Liver (tissue), 9 donors: ENCODE data around the gene RPL10A. TPM values are rescaled to one million over a fixed set of nuclear protein-coding genes. Genes with fewer than 3 reads are reported as not detected.
"Not testable (repeated sequence)": the region's sequence is repeated elsewhere in the genome, so short reads cannot be mapped to it uniquely, and the experiment has no call there.

Experiments used
- DNase-seq: peaks from one replicate; pipeline ENCODE4 v3.0.0-alpha.2; 2017; ENCODE audit warnings: low spot score
- H3K27ac ChIP-seq, 2 donors: one replicate each; pipeline ENCODE4 v1.7.0; 2013; ENCODE audit warnings: inconsistent platforms in 2 of 2, low read length in 2 of 2, control low read depth in 1 of 2, low read depth in 1 of 2, mild to moderate bottlenecking in 1 of 2
- H3K27me3 ChIP-seq, 4 donors: one replicate each; pipeline versions ENCODE4 v1.6.1 to v1.7.0; 2013; ENCODE audit warnings: low read length in 3 of 4, inconsistent platforms in 1 of 4, mild to moderate bottlenecking in 1 of 4, moderate library complexity in 1 of 4; ENCODE audit not compliant: control insufficient read depth in 4 of 4, insufficient read depth in 4 of 4
- H3K36me3 ChIP-seq, 4 donors: one replicate each; pipeline versions ENCODE4 v1.6.1 to v1.7.0; 2013; ENCODE audit warnings: low read length in 3 of 4, mild to moderate bottlenecking in 3 of 4, low read depth in 1 of 4, moderate library complexity in 1 of 4; ENCODE audit not compliant: control insufficient read depth in 4 of 4, insufficient read depth in 3 of 4
- H3K4me1 ChIP-seq, 4 donors: one replicate each; pipeline versions ENCODE4 v1.6.1 to v1.7.0; 2013; ENCODE audit warnings: low read length in 3 of 4, mild to moderate bottlenecking in 3 of 4, moderate library complexity in 1 of 4; ENCODE audit not compliant: control insufficient read depth in 4 of 4, insufficient read depth in 4 of 4
- H3K4me3 ChIP-seq, 3 donors: one replicate each; pipeline versions ENCODE4 v1.6.1 to v1.7.0; 2013; ENCODE audit warnings: low read length in 3 of 3, control low read depth in 1 of 3, low read depth in 1 of 3, mild to moderate bottlenecking in 1 of 3
- H3K9ac ChIP-seq, 2 donors: one replicate each; pipeline ENCODE4 v1.7.0; 2013; ENCODE audit warnings: low read length in 2 of 2, mild to moderate bottlenecking in 2 of 2, moderate library complexity in 2 of 2, control low read depth in 1 of 2, low read depth in 1 of 2
- H3K9me3 ChIP-seq, 4 donors: one replicate each; pipeline versions ENCODE4 v1.6.1 to v1.7.0; 2013; ENCODE audit warnings: low read length in 3 of 4; ENCODE audit not compliant: control insufficient read depth in 4 of 4
- EGR1 ChIP-seq, 2 donors: IDR thresholded peaks; 2 replicates each; pipeline ENCODE4 v1.6.1; 2016 to 2018; ENCODE audit warnings: antibody characterized with exemption in 2 of 2, low read depth in 2 of 2
- FOXA1 ChIP-seq: IDR thresholded peaks from 2 replicates; pipeline ENCODE4 v1.6.1; 2016; ENCODE audit warnings: antibody characterized with exemption
- GABPA ChIP-seq, 2 donors: IDR thresholded peaks in 1 of 2; conservative IDR thresholded peaks in 1 of 2; 2 replicates each; pipeline ENCODE4 v1.6.1; 2016; ENCODE audit warnings: antibody characterized with exemption in 2 of 2, mild to moderate bottlenecking in 1 of 2, moderate library complexity in 1 of 2
- HNF4G ChIP-seq: IDR thresholded peaks from 2 replicates; pipeline ENCODE4 v1.6.1; 2016; ENCODE audit warnings: antibody characterized with exemption
- JUND ChIP-seq, 2 donors: IDR thresholded peaks; 2 replicates each; pipeline ENCODE4 v1.6.1; 2016; ENCODE audit warnings: antibody characterized with exemption in 2 of 2
- NR2F2 ChIP-seq: IDR thresholded peaks from 2 replicates; pipeline ENCODE4 v1.6.1; 2016; ENCODE audit warnings: antibody characterized with exemption
- RXRA ChIP-seq, 2 donors: IDR thresholded peaks; 2 replicates each; pipeline ENCODE4 v1.6.1; 2017 to 2018; ENCODE audit warnings: antibody characterized with exemption in 2 of 2, mild to moderate bottlenecking in 1 of 2
- TAF1 ChIP-seq: conservative IDR thresholded peaks from 2 replicates; pipeline ENCODE4 v1.6.1; 2016; ENCODE audit warnings: antibody characterized with exemption, mild to moderate bottlenecking
- YY1 ChIP-seq: IDR thresholded peaks from 2 replicates; pipeline ENCODE4 v1.6.1; 2016; ENCODE audit warnings: antibody characterized with exemption, mild to moderate bottlenecking
- ZBTB33 ChIP-seq: IDR thresholded peaks from 2 replicates; pipeline ENCODE4 v1.6.1; 2016; ENCODE audit warnings: antibody characterized with exemption
- WGBS: extraction: QIAGEN DNeasy Blood & Tissue Kit; methylation state at CpG from one replicate; pipeline ENCODE4 v1.1.7; 2013; 5-methylcytosine and 5-hydroxymethylcytosine counted together
- polyA plus RNA-seq, 2 donors: library from polyadenylated mRNA; stranded (reverse) in 1 of 2; unstranded in 1 of 2; fragments of 200-250 nt in 1 of 2; fragments of >200 nt in 1 of 2; fragmentation: Nextera tagmentation in 1 of 2; extraction: Ambion mirVana in 1 of 2; gene quantifications; one replicate each; pipeline versions ENCODE4 v1.2.1 to v1.2.3, GENCODE V29; 2013 to 2015
- total RNA-seq, 2 donors: library from RNA; depleted of rRNA; stranded (reverse); fragments of >200 nt; gene quantifications; one replicate each; pipeline ENCODE4 v1.2.3, GENCODE V29; 2014
- TF ChIP-seq, protein P1 (sequence below): IDR thresholded peaks from 2 replicates; pipeline ENCODE4 v1.6.1; 2016; ENCODE audit warnings: antibody characterized with exemption
- donor health status: healthy.
- donor health status: healthy.
- donor health status: healthy.
- donor health status: healthy.
- donor health status: healthy.

RPL10A gene
- total and polyA plus RNA-seq, 4 donors = 213 to 1,235 (median 528) TPM

DNA sequence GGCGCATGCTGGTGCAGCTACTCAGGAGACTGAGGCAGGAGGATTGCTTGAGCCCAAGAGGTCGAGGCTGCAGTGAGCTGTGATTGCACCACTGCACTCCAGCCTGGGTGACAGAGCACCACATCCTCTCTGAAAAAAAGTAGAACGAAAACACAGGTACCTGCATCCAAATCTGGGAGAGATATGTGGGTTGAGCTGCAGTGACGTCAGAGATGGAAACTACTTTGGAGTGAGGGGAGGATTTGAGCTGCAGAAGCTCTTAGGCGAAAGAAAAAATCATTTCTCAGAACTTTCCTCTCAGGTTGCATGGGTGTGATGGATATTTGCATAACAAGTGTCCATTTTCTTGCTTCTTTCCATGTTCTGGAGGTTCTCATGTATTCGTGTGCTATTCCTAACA, 48.5 kb downstream of the RPL10A start:
- no peaks in the 10 kb centered on the region for H3K4me1 ChIP-seq
- no peak for DNase-seq
- 77% methylated on average over 6 of the region's 6 CpGs for WGBS
- no peaks in the 10 kb centered on the region for H3K9me3 ChIP-seq
- TF ChIP-seq YY1 (no peak), RXRA (IDR thresholded peaks at IDR 0.05) (no peak), HNF4G (no peak), GABPA (IDR thresholded peaks at IDR 0.05 in 1 of 2, conservative IDR thresholded peaks at IDR 0.05 in 1 of 2) (no peak), FOXA1 (no peak), NR2F2 (no peak)
- TF ChIP-seq, protein P1, sequence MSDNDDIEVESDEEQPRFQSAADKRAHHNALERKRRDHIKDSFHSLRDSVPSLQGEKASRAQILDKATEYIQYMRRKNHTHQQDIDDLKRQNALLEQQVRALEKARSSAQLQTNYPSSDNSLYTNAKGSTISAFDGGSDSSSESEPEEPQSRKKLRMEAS = no peak
- no peaks in the 10 kb centered on the region for H3K36me3 ChIP-seq
- H3K27me3 ChIP-seq = no peaks in the 10 kb centered on the region
- no peak overlapping the region for H3K27ac ChIP-seq
- no peak overlapping the region for H3K4me3 ChIP-seq
- no peak overlapping the region for H3K9ac ChIP-seq

GRCh38 chr6:35517978-35518377, 49.8 kb downstream of the RPL10A start:
- H3K4me1 ChIP-seq, H3K27ac ChIP-seq, DNase-seq, H3K27me3 ChIP-seq, H3K9me3 ChIP-seq, H3K9ac ChIP-seq, H3K4me3 ChIP-seq, H3K36me3 ChIP-seq: not testable (repeated sequence)
- 91% methylated on average over 7 of the region's 7 CpGs for WGBS

- Histone ChIP-seq H3K4me1 (peaks cover 0 to 3% (median 2%) of the 10 kb centered on the region in 4 donors), H3K27ac (no peak overlapping the region), H3K36me3 (no peaks in the 10 kb centered on the region), H3K27me3 (no peaks in the 10 kb centered on the region), H3K9me3 (no peaks in the 10 kb centered on the region), H3K4me3 (no peak overlapping the region), H3K9ac (no peak overlapping the region)
- no peak for DNase-seq
- TF ChIP-seq FOXA1 (no peak), NR2F2 (no peak), GABPA (IDR thresholded peaks at IDR 0.05 in 1 of 2, conservative IDR thresholded peaks at IDR 0.05 in 1 of 2) (no peak)
- 95% methylated on average over 6 of the region's 6 CpGs for WGBS
Observed at GRCh38 chr6:35518566-35519312, 50.5 kb downstream of the RPL10A start.

- 85% methylated on average over 9 of the region's 9 CpGs for WGBS
Observed at GRCh38 chr6:35519313-35520015, 51.3 kb downstream of the RPL10A start.

More at GRCh38 chr6:35519313-35520015, 51.3 kb downstream of the RPL10A start:
- H3K27me3 ChIP-seq = no peaks in the 10 kb centered on the region
- H3K9ac ChIP-seq = no peak overlapping the region
- DNase-seq = no peak
- no peak overlapping the region for H3K4me3 ChIP-seq
- H3K4me1 ChIP-seq = peaks cover 0 to 3% (median 2%) of the 10 kb centered on the region in 4 donors
- no peaks in the 10 kb centered on the region for H3K36me3 ChIP-seq
- TF ChIP-seq FOXA1 (no peak), TAF1 (no peak), JUND (IDR thresholded peaks at IDR 0.05) (no peak), RXRA (IDR thresholded peaks at IDR 0.05) (no peak), EGR1 (IDR thresholded peaks at IDR 0.05; ENCODE audit: low read depth in 2 of 2) (no peak), ZBTB33 (no peak), HNF4G (no peak)
- TF ChIP-seq, protein P1 = no peak
- no peaks in the 10 kb centered on the region for H3K9me3 ChIP-seq
- H3K27ac ChIP-seq = no peak overlapping the region
